Uterus (tissue), 2 donors: ENCODE results near the gene ZFAND3.

Source experiments
- POLR2A ChIP-seq, 2 donors: fragments of 450-650 bp; IDR thresholded peaks; one replicate each; pipeline ENCODE4 v1.6.1; 2016; ENCODE audit warnings: antibody characterized with exemption in 2 of 2, mild to moderate bottlenecking in 1 of 2, moderate library complexity in 1 of 2
- TF ChIP-seq, protein P1 (sequence below), 4 experiments: fragments of 200-600 bp in 2 of 4; fragments of 450-650 bp in 2 of 4; sonication (generic) in 2 of 4; IDR thresholded peaks; one replicate each; pipeline ENCODE4 v1.5.1; 2016 to 2019; ENCODE audit warnings: antibody characterized with exemption in 4 of 4, mild to moderate bottlenecking in 2 of 4, moderate library complexity in 1 of 4

DNA sequence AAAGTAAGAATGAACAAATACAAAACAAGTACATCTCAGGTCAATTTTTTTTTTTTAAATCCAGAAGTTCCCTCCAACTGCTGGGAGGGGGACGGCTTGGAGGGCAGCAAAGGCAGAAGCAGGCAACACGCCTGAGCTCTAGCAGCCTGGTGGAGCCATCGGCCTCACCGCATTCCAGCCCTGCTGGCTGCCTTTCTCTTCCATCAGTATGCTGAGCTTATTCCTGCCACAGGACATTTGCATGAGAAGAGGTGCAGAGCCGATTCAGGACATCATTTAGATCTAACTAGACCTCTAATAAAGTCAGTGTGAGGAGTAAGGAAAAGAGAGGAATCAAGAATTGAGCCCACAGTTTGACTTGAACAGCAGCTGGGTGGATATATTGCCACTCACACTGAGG is 318.8 kb downstream of the ZFAND3 start:
- TF ChIP-seq, protein P1, sequence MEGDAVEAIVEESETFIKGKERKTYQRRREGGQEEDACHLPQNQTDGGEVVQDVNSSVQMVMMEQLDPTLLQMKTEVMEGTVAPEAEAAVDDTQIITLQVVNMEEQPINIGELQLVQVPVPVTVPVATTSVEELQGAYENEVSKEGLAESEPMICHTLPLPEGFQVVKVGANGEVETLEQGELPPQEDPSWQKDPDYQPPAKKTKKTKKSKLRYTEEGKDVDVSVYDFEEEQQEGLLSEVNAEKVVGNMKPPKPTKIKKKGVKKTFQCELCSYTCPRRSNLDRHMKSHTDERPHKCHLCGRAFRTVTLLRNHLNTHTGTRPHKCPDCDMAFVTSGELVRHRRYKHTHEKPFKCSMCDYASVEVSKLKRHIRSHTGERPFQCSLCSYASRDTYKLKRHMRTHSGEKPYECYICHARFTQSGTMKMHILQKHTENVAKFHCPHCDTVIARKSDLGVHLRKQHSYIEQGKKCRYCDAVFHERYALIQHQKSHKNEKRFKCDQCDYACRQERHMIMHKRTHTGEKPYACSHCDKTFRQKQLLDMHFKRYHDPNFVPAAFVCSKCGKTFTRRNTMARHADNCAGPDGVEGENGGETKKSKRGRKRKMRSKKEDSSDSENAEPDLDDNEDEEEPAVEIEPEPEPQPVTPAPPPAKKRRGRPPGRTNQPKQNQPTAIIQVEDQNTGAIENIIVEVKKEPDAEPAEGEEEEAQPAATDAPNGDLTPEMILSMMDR (IDR thresholded peaks at IDR 0.05) = no peak
- no peak for TF ChIP-seq POLR2A (IDR thresholded peaks at IDR 0.05)
